Hepatocyte (in vitro differentiated cells): ENCODE data around the gene MAS1.

Experiments
- CTCF ChIP-seq: fragments of 200-600 bp; sonication (generic); IDR thresholded peaks from 2 replicates; pipeline ENCODE4 v1.5.1; 2016; ENCODE audit warnings: antibody characterized with exemption, mild to moderate bottlenecking; ENCODE audit not compliant: poor library complexity
- EZH2 ChIP-seq: fragments of 200-600 bp; sonication (generic); IDR thresholded peaks from 2 replicates; pipeline ENCODE4 v1.6.1; 2016; ENCODE audit warnings: antibody characterized with exemption, mild to moderate bottlenecking, borderline replicate concordance

DNA sequence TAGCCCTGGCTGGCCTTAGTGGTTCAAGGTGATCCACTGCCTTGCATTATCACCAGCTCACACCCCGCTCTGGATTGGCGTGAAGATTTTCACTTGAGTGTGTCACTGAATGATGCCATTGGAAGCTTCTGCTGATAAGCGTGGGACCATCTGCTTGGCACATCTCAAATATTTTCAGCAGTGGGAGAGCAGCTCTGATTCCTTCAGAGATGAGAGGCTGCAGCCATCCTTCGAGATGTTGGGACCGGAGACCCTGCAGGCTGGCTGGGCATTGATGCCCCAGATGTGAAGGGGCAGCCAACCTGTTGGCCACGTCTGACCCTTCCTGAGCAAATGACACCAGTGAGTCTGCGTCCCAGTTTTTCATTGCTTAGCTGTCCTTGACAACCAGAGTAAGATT, at the start of gene MAS1:
- TF ChIP-seq CTCF = no peak
- TF ChIP-seq EZH2 = no peak
